Tibial artery (tissue), 4 donors: ENCODE data around the gene CACNA1C.
A peak's percentile ranks its signal among the peaks of the same experiment; 100 is the strongest.

Experiments used
- DNase-seq, 2 donors: peaks; one replicate each; pipeline ENCODE4 v3.0.0-alpha.2; 2019
- H3K27ac ChIP-seq, 2 donors: fragments of 200-600 bp; sonication (generic) in 1 of 2; 1 replicate in 1 of 2; 2 replicates in 1 of 2; pipeline ENCODE4 v1.5.1; 2018 to 2019; ENCODE audit warnings: mild to moderate bottlenecking in 1 of 2
- H3K27me3 ChIP-seq, 2 donors: fragments of 200-600 bp; sonication (generic) in 1 of 2; one replicate each; pipeline versions ENCODE4 v1.5.1 to v1.6.0; 2016 to 2019
- H3K36me3 ChIP-seq, 3 donors: fragments of 200-600 bp; sonication (generic) in 2 of 3; one replicate each; pipeline ENCODE4 v1.5.1; 2016 to 2019; ENCODE audit warnings: mild to moderate bottlenecking in 2 of 3
- H3K4me1 ChIP-seq, 4 donors: fragments of 200-600 bp; sonication (generic) in 2 of 4; 1 replicate in 3 of 4; 2 replicates in 1 of 4; pipeline ENCODE4 v1.5.1; 2016 to 2019
- H3K4me3 ChIP-seq, 2 donors: fragments of 200-600 bp; sonication (generic) in 1 of 2; 1 replicate in 1 of 2; 2 replicates in 1 of 2; pipeline ENCODE4 v1.5.1; 2018 to 2019; ENCODE audit warnings: mild to moderate bottlenecking in 2 of 2
- H3K9me3 ChIP-seq, 3 donors: fragments of 200-600 bp; sonication (generic) in 1 of 3; one replicate each; pipeline ENCODE4 v1.5.1; 2016 to 2019
- CTCF ChIP-seq, 2 experiments: fragments of 200-600 bp in 1 of 2; fragments of 450-650 bp in 1 of 2; IDR thresholded peaks; one replicate each; pipeline ENCODE4 v1.5.1; 2017 to 2019; ENCODE audit warnings: antibody characterized with exemption in 2 of 2, mild to moderate bottlenecking in 1 of 2, moderate library complexity in 1 of 2
- intact Hi-C: fragments of 100-400 bp; cut with DNase I; formaldehyde crosslinking; loops from one replicate; pipeline ENCODE4 v1.15.0; 2023; ENCODE audit warnings: low total_unique reads

CACNA1C gene

GRCh38 chr12:2540535-2540941, 487.8 kb downstream of the CACNA1C start:
- DNase-seq, result no peak
- H3K27ac ChIP-seq, result no peak overlapping the region

GRCh38 chr12:2541631-2542204, 488.9 kb downstream of the CACNA1C start:
- Histone ChIP-seq H3K4me1 (no peaks in the 10 kb centered on the region), H3K36me3 (peaks cover 0 to 41% (median 17%) of the 10 kb centered on the region in 3 donors), H3K27me3 (no peaks in the 10 kb centered on the region), H3K27ac (no peak overlapping the region), H3K9me3 (no peaks in the 10 kb centered on the region), H3K4me3 (no peak overlapping the region)
- TF ChIP-seq CTCF (IDR thresholded peaks at IDR 0.05), result no peak
- DNase-seq, result no peak
- intact Hi-C loops, result no loop called here

More at GRCh38 chr12:2540535-2540941, 487.8 kb downstream of the CACNA1C start:
- no peaks in the 10 kb centered on the region for H3K9me3 ChIP-seq
- no peak overlapping the region for H3K4me3 ChIP-seq
- no peaks in the 10 kb centered on the region for H3K4me1 ChIP-seq
- no peak for TF ChIP-seq CTCF (IDR thresholded peaks at IDR 0.05)
- peaks cover 5 to 45% (median 8%) of the 10 kb centered on the region in 3 donors for H3K36me3 ChIP-seq
- intact Hi-C loops, result no loop called here
- no peaks in the 10 kb centered on the region for H3K27me3 ChIP-seq

GRCh38 chr12:2543801-2544200, 491.0 kb downstream of the CACNA1C start:
- H3K4me1 ChIP-seq, result no peaks in the 10 kb centered on the region
- no peak for DNase-seq
- intact Hi-C loops, result no loop called here
- H3K27ac ChIP-seq, result no peak overlapping the region
- H3K4me3 ChIP-seq, result no peak overlapping the region
- H3K36me3 ChIP-seq, result peaks cover 0 to 53% (median 17%) of the 10 kb centered on the region in 3 donors
- no peaks in the 10 kb centered on the region for H3K27me3 ChIP-seq
- no peaks in the 10 kb centered on the region for H3K9me3 ChIP-seq
- no peak for TF ChIP-seq CTCF (IDR thresholded peaks at IDR 0.05)

- no peak for DNase-seq
- intact Hi-C loops, result no loop called here
- no peak overlapping the region for H3K4me3 ChIP-seq
- H3K27ac ChIP-seq, result no peak overlapping the region
- no peaks in the 10 kb centered on the region for H3K27me3 ChIP-seq
- no peaks in the 10 kb centered on the region for H3K9me3 ChIP-seq
- TF ChIP-seq CTCF (IDR thresholded peaks at IDR 0.05), result no peak
- peaks cover 0 to 58% (median 19%) of the 10 kb centered on the region in 3 donors for H3K36me3 ChIP-seq
- H3K4me1 ChIP-seq, result no peaks in the 10 kb centered on the region
Observed at GRCh38 chr12:2544230-2544629, 491.4 kb downstream of the CACNA1C start.

GRCh38 chr12:2547273-2548044, 494.7 kb downstream of the CACNA1C start:
- Histone ChIP-seq H3K4me3 (no peak overlapping the region), H3K27ac (no peak overlapping the region), H3K4me1 (no peaks in the 10 kb centered on the region), H3K27me3 (no peaks in the 10 kb centered on the region), H3K9me3 (no peaks in the 10 kb centered on the region), H3K36me3 (peaks cover 0 to 65% (median 32%) of the 10 kb centered on the region in 3 donors)
- peak in 1 of 2 donors; percentile 39 for DNase-seq
- no peak for TF ChIP-seq CTCF (IDR thresholded peaks at IDR 0.05)
- intact Hi-C loops, result no loop called here
